K562 (cell line): ENCODE data around the gene SMIM29. TPM values are rescaled to one million over a fixed set of nuclear protein-coding genes. Genes with fewer than 3 reads are reported as not detected.

Source experiments
- ADNP ChIP-seq: fragments of 200-800 bp; sonication (Bioruptor generic); IDR thresholded peaks from 2 replicates; pipeline ENCODE4 v1.6.1; 2016; ENCODE audit warnings: missing genetic modification characterization, missing compliant biosample characterization
- DEAF1 ChIP-seq: fragments of 450-650 bp; formaldehyde crosslinking; IDR thresholded peaks from 2 replicates; pipeline ENCODE4 v1.4.0; 2020; ENCODE audit warnings: mild to moderate bottlenecking, moderate library complexity
- KDM2B ChIP-seq: fragments of 250-450 bp; sonication (Bioruptor Pico); IDR thresholded peaks from 2 replicates; pipeline ENCODE4 v1.8.0; 2021; ENCODE audit warnings: mild to moderate bottlenecking, moderate library complexity
- MXI1 ChIP-seq: IDR thresholded peaks from 2 replicates; pipeline ENCODE4 v1.6.1; 2011; ENCODE audit warnings: low read depth, mild to moderate bottlenecking, improper control_type of control experiment, low read length
- NFRKB ChIP-seq: fragments of 450-650 bp; IDR thresholded peaks from 2 replicates; pipeline ENCODE4 v1.6.1; 2016; ENCODE audit warnings: low read depth
- NONO ChIP-seq, 2 experiments: fragments of 200-400 bp in 1 of 2; fragments of 450-650 bp in 1 of 2; formaldehyde crosslinking in 1 of 2; IDR thresholded peaks; 2 replicates each; pipeline ENCODE4 v1.6.1; 2017; ENCODE audit warnings: low read depth in 2 of 2, mild to moderate bottlenecking in 2 of 2, moderate library complexity in 2 of 2, low read length in 1 of 2
- ZBTB26 ChIP-seq: fragments of 450-650 bp; formaldehyde crosslinking; IDR thresholded peaks from 2 replicates; pipeline ENCODE4 v1.4.0; 2022; ENCODE audit warnings: missing genetic modification characterization
- ZBTB34 ChIP-seq: fragments of 250-450 bp; sonication (Bioruptor Pico); IDR thresholded peaks from 2 replicates; pipeline ENCODE4 v1.8.0; 2021; ENCODE audit warnings: mild to moderate bottlenecking, moderate library complexity
- ZC3H4 ChIP-seq: sonication (generic); formaldehyde crosslinking; IDR thresholded peaks from 2 replicates; pipeline ENCODE4 v1.9.0; 2021; ENCODE audit warnings: missing genetic modification reagents, borderline replicate concordance
- ZNF280A ChIP-seq: fragments of 450-650 bp; IDR thresholded peaks from 2 replicates; pipeline ENCODE4 v1.6.1; 2018; ENCODE audit warnings: mild to moderate bottlenecking, low read depth; ENCODE audit not compliant: partially characterized antibody
- ZNF512 ChIP-seq: IDR thresholded peaks from 2 replicates; pipeline ENCODE4 v1.6.1; 2016; ENCODE audit warnings: missing genetic modification characterization, missing compliant biosample characterization
- polyA plus RNA-seq, 8 experiments: library from polyadenylated mRNA; depleted of rRNA in 4 of 8; stranded (reverse) in 5 of 8; unstranded in 3 of 8; fragments of >200 nt; fragmentation: Nextera tagmentation in 2 of 8; fragmentation: Illumina TruSeq in 1 of 8; extraction: Ambion mirVana in 2 of 8; extraction: Trizol in 1 of 8; gene quantifications; 2 replicates each; pipeline versions ENCODE4 v1.2.1 to v1.2.3, GENCODE V29; 2011 to 2014; ENCODE audit warnings: inconsistent platforms in 1 of 8, missing spikeins in 1 of 8
- total RNA-seq, 7 experiments: library from RNA; depleted of rRNA in 6 of 7; stranded (reverse); fragments of >200 nt in 6 of 7; fragmentation: Illumina TruSeq in 2 of 7; extraction: Trizol in 2 of 7; gene quantifications; 2 replicates each; pipeline versions ENCODE4 v1.2.1 to v1.2.3, GENCODE V29; 2011 to 2021; ENCODE audit warnings: low replicate concordance in 1 of 7

The SMIM29 gene
- total and polyA plus RNA-seq, 9 of the 15 experiments (the other 6 are each of a cell fraction or from before 2014, with no cell fraction given), result 6.5 to 36.7 (median 20.9) TPM

GRCh38 chr6:34248727-34249468 lies at the start of gene SMIM29 (continued):
- peak; percentile 99 for TF ChIP-seq DEAF1 (CRISPR knock-in tag)
- TF ChIP-seq MXI1, result peak; percentile 47; the same call in 1 of the 2 replicates
- TF ChIP-seq ZBTB34 (CRISPR knock-in tag), result no peak
- TF ChIP-seq NONO (IDR thresholded peaks at IDR 0.05; ENCODE audit: low read depth in 2 of 2, low read length in 1 of 2), result peak in 1 of 2 experiments; percentile 54; a peak in 2 of 4 replicates
- TF ChIP-seq ADNP (tag), result no peak
- TF ChIP-seq ZNF280A, result no peak
- 0 out of 2 replicates have a peak, but pooled peaks have one; percentile 22 for TF ChIP-seq ZBTB26 (CRISPR knock-in tag)
- TF ChIP-seq ZC3H4, result no peak
- TF ChIP-seq KDM2B, result peak; percentile 49
- peak; percentile 73; the same call in 1 of the 2 replicates for TF ChIP-seq NFRKB
- no peak for TF ChIP-seq ZNF512 (tag)
